Ovary (tissue), 9 donors: ENCODE results near the gene ARHGEF10L. TPM values are rescaled to one million over a fixed set of nuclear protein-coding genes. Genes with fewer than 3 reads are reported as not detected.

Source experiments
- DNase-seq, 5 donors: peaks; one replicate each; pipeline ENCODE4 v3.0.0-alpha.2; 2019 to 2020
- H3K27ac ChIP-seq, 2 donors: fragments of 200-600 bp; one replicate each; pipeline versions ENCODE4 v1.5.1 to v1.8.0; 2019 to 2022
- H3K27me3 ChIP-seq: fragments of 200-600 bp; one replicate; pipeline ENCODE4 v1.8.0; 2022
- H3K36me3 ChIP-seq: fragments of 200-600 bp; sonication (generic); one replicate; pipeline ENCODE4 v1.5.1; 2019
- H3K4me1 ChIP-seq: one replicate; pipeline ENCODE4 v1.8.1; 2013; ENCODE audit warnings: mild to moderate bottlenecking, moderate library complexity; ENCODE audit not compliant: insufficient read depth
- H3K4me3 ChIP-seq: fragments of 200-600 bp; sonication (generic); one replicate; pipeline ENCODE4 v1.5.1; 2017
- H3K9me3 ChIP-seq, 2 donors: fragments of 200-600 bp in 1 of 2; sonication (generic) in 1 of 2; one replicate each; pipeline versions ENCODE4 v1.5.1 to v1.8.1; 2013 to 2019; ENCODE audit warnings: mild to moderate bottlenecking in 1 of 2, moderate library complexity in 1 of 2
- EP300 ChIP-seq: sonication (generic); formaldehyde crosslinking; IDR thresholded peaks from one replicate; pipeline ENCODE4 v1.6.1; 2017; ENCODE audit warnings: antibody characterized with exemption
- POLR2A ChIP-seq: fragments of 450-650 bp; IDR thresholded peaks from one replicate; pipeline ENCODE4 v1.6.1; 2017; ENCODE audit warnings: antibody characterized with exemption, mild to moderate bottlenecking, moderate library complexity
- WGBS, 3 donors: extraction: QIAGEN DNeasy Blood & Tissue Kit in 1 of 3; methylation state at CpG; one replicate each; pipeline versions ENCODE4 v1.1.5 to v1.1.7; 2013 to 2017; 5-methylcytosine and 5-hydroxymethylcytosine counted together
- intact Hi-C, 4 donors: fragments of 100-400 bp; cut with DNase I; formaldehyde crosslinking; loops; one replicate each; pipeline versions ENCODE4 v1.11.0 to v1.15.1; 2022 to 2023
- polyA plus RNA-seq, 2 donors: library from polyadenylated mRNA; stranded (reverse); fragments of 200-250 nt in 1 of 2; fragments of 350-450 nt in 1 of 2; fragmentation: Illumina TruSeq in 1 of 2; extraction: RNeasy Lipid Tissue Mini Kit (QIAGEN cat#74804) in 1 of 2; gene quantifications; one replicate each; pipeline ENCODE4 v1.2.3, GENCODE V29; 2013 to 2014
- total RNA-seq, 7 donors: library from RNA; depleted of rRNA in 2 of 7; stranded (reverse); fragments of >200 nt in 2 of 7; fragmentation: NEBNext Ultra II Directional in 3 of 7; extraction: Animal tissue kit (Norgen Biotek cat#: 25700) in 3 of 7; gene quantifications; one replicate each; pipeline versions ENCODE4 v1.1.0 to v1.2.4, GENCODE V29; 2016 to 2023
- TF ChIP-seq, protein P1 (sequence below), 3 donors: fragments of 450-650 bp in 2 of 3; fragments of 200-600 bp in 1 of 3; IDR thresholded peaks; one replicate each; pipeline versions ENCODE4 v1.5.1 to v1.8.0; 2016 to 2022; ENCODE audit warnings: antibody characterized with exemption in 3 of 3, mild to moderate bottlenecking in 1 of 3
- donor health status: DM: no; HTN: no; CAD: no; lungs with moderate emphysema.
- donor health status: DM: no; HTN: no; CAD: no.
- donor health status: Bipolar disorder and iron deficiency.
- donor health status: DM: yes; HTN: yes; CAD: no.
- donor health status: DM: no; HTN: no; CAD: no.
- donor health status: DM: yes; HTN: yes; CAD: no.

ARHGEF10L gene
- total and polyA plus RNA-seq, 9 donors: 3.6 to 23.0 (median 18.3) TPM

DNA sequence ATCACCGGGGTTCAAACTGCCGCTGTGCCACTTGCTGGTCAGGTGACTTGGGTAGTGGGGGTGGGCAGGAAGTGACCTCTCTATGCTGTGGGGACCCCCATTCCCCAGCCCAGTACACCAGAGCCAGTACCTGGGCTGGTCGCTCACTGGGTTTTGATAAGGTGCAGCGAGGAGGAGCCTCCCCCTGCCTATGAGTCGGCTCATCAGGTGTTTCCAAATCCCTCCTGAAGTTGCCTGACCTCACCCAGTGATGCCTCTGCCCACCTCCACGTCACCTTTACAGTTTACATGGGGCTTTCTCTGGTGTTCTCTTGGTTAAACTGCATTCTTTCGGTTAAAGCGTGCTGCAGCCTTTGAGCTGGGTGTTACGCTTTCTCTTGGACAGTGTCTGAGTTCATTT is 58.2 kb downstream of the ARHGEF10L start:
- TF ChIP-seq POLR2A (no peak), EP300 (no peak)
- TF ChIP-seq, protein P1, sequence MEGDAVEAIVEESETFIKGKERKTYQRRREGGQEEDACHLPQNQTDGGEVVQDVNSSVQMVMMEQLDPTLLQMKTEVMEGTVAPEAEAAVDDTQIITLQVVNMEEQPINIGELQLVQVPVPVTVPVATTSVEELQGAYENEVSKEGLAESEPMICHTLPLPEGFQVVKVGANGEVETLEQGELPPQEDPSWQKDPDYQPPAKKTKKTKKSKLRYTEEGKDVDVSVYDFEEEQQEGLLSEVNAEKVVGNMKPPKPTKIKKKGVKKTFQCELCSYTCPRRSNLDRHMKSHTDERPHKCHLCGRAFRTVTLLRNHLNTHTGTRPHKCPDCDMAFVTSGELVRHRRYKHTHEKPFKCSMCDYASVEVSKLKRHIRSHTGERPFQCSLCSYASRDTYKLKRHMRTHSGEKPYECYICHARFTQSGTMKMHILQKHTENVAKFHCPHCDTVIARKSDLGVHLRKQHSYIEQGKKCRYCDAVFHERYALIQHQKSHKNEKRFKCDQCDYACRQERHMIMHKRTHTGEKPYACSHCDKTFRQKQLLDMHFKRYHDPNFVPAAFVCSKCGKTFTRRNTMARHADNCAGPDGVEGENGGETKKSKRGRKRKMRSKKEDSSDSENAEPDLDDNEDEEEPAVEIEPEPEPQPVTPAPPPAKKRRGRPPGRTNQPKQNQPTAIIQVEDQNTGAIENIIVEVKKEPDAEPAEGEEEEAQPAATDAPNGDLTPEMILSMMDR (IDR thresholded peaks at IDR 0.05): no peak
- Histone ChIP-seq H3K9me3 (no peaks in the 10 kb centered on the region), H3K4me1 (peaks cover under 1% of the 10 kb centered on the region), H3K27ac (no peak overlapping the region), H3K36me3 (no peaks in the 10 kb centered on the region), H3K27me3 (no peaks in the 10 kb centered on the region), H3K4me3 (no peak overlapping the region)
- DNase-seq: no peak
- WGBS, 3 donors: 88 to 89% (median 89%) methylated on average over 9 of the region's 9 CpGs
- intact Hi-C loops: loop anchor here in 1 of 4 donors (10.0 kb wide), 1 partner anchor 73 kb away; no protein-coding TSS in a partner anchor

DNA sequence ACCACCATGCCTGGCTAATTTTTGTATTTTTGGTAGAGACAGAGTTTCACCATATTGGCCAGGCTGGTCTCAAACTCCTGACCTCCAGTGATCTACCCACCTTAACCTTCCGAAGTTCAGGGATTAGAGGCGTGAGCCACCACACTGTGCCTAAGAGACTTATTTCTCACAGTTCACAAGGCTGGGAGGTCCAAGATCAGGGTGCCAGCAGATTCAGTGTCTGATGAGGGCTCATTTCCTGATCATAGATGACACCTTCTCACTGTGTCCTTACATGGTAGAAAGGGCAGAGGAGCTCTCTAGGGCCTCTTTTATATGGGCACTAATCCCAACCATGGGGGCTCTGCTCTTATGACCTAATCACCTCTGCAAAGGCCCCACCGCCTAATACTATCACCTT is 58.8 kb downstream of the ARHGEF10L start:
- H3K27ac ChIP-seq: no peak overlapping the region
- TF ChIP-seq, protein P1 (IDR thresholded peaks at IDR 0.05): no peak
- no peaks in the 10 kb centered on the region for H3K36me3 ChIP-seq
- H3K9me3 ChIP-seq: no peaks in the 10 kb centered on the region
- no peak for DNase-seq
- WGBS, 3 donors: 93 to 98% (median 96%) methylated on average over 3 of the region's 3 CpGs
- no peak overlapping the region for H3K4me3 ChIP-seq
- intact Hi-C loops: loop anchor here in 1 of 4 donors (10.0 kb wide), 1 partner anchor 73 kb away; no protein-coding TSS in a partner anchor
- H3K27me3 ChIP-seq: no peaks in the 10 kb centered on the region
- H3K4me1 ChIP-seq: peaks cover 2% of the 10 kb centered on the region

DNA sequence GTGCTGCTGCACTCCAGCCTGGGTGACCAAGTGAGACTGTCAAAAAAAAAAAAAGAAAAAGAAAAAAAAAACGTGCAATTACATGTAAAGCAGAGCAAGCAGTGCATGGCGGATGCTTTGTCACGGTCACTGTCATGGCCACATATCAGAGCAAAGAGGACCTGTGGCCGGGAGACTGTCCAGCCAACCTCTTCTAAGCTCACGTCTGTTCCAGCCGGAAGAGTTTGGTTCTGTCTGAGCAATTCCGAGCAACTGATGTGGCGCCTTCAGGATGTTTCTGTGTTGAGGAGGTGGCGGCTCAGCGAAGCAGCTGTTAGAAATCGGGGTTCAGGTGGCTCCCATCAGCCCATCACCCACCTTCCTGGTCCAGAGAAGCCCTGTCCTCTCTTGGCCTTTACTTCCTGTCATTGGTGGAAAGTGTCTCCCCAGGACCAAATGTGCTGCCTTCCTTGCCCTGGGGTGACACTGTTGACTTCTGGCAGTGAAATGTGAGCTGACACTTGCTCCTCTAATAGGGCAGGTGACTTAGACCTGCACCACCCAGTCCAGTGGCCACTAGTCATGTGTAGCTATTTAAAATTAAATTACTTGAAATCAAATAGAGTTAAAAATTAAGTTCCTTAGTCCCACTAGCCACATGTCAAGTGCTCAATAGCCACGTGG is 59.9 kb downstream of the ARHGEF10L start:
- TF ChIP-seq, protein P1 (IDR thresholded peaks at IDR 0.05): no peak
- TF ChIP-seq POLR2A: no peak
- no peak for TF ChIP-seq EP300
- Histone ChIP-seq H3K27ac (no peak overlapping the region), H3K4me3 (no peak overlapping the region), H3K4me1 (peaks cover 2% of the 10 kb centered on the region), H3K27me3 (no peaks in the 10 kb centered on the region), H3K36me3 (no peaks in the 10 kb centered on the region), H3K9me3 (no peaks in the 10 kb centered on the region)
- intact Hi-C loops: loop anchor here in 1 of 4 donors (10.0 kb wide), 1 partner anchor 75 kb away; no protein-coding TSS in a partner anchor
- DNase-seq: no peak
- WGBS, 3 donors: 86 to 90% (median 89%) methylated on average over 12 of the region's 12 CpGs

DNA sequence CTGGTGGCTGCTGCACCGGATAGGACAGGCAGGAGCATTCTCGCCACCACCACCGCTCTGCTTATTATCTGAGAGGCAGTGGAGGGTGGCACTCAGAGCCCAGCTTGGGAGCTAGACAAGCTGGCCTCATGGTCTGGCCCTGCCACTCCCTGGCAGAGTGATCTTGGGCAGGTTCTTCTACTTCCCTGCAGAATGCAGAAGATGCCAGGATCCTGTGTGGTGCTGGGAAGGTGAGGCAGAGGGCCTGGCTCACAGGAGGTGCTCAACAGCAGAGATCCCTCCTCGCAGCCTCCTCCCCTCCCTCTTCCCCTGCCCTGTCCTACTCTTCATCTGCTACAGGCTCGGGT is 60.4 kb downstream of the ARHGEF10L start:
- Histone ChIP-seq H3K27ac (no peak overlapping the region), H3K27me3 (no peaks in the 10 kb centered on the region), H3K36me3 (no peaks in the 10 kb centered on the region), H3K4me1 (peaks cover 2% of the 10 kb centered on the region), H3K4me3 (no peak overlapping the region), H3K9me3 (no peaks in the 10 kb centered on the region)
- TF ChIP-seq EP300 (no peak), POLR2A (no peak)
- TF ChIP-seq, protein P1 (IDR thresholded peaks at IDR 0.05): no peak
- 86 to 96% (median 92%) methylated on average over 5 of the region's 5 CpGs for WGBS, 3 donors
- intact Hi-C loops: loop anchor here in 2 of 4 donors (10.0 kb wide), 3 partner anchors 75 to 185 kb away; no protein-coding TSS in a partner anchor
- DNase-seq: no peak
